Type B pancreatic cell (in vitro differentiated cells): ENCODE measurements around the gene BGN. TPM values are rescaled to one million over a fixed set of nuclear protein-coding genes. Genes with fewer than 3 reads are reported as not detected.

Experiments
- DNase-seq: peaks from one replicate; pipeline ENCODE4 v3.0.0; 2021; ENCODE audit warnings: mixed read lengths; ENCODE audit not compliant: unreplicated experiment; ENCODE audit errors: extremely low spot score
- H3K27ac Mint-ChIP-seq: 2 replicates; pipeline ENCODE4 v1.8.0; 2021; ENCODE audit warnings: mild to moderate bottlenecking, mixed read lengths
- H3K27me3 Mint-ChIP-seq: 2 replicates; pipeline ENCODE4 v1.8.0; 2021; ENCODE audit warnings: mixed read lengths
- H3K36me3 Mint-ChIP-seq: 2 replicates; pipeline ENCODE4 v1.8.0; 2021; ENCODE audit warnings: mixed read lengths
- H3K4me1 Mint-ChIP-seq: one replicate; pipeline ENCODE4 v1.8.0; 2021; ENCODE audit warnings: mixed read lengths; ENCODE audit not compliant: unreplicated experiment
- H3K4me3 Mint-ChIP-seq: 2 replicates; pipeline ENCODE4 v1.8.0; 2021; ENCODE audit warnings: mild to moderate bottlenecking, mixed read lengths
- H3K9me3 Mint-ChIP-seq: 2 replicates; pipeline ENCODE4 v1.8.0; 2021; ENCODE audit warnings: mixed read lengths
- CTCF ChIP-seq: fragments of 200-600 bp; sonication (generic); conservative IDR thresholded peaks from 2 replicates; pipeline ENCODE4 v1.5.0; 2021; ENCODE audit warnings: antibody characterized with exemption, mild to moderate bottlenecking
- total RNA-seq: library from RNA; stranded (reverse); gene quantifications from 2 replicates; pipeline ENCODE4 v1.2.1, GENCODE V29; 2021; ENCODE audit warnings: low replicate concordance

BGN gene
- total RNA-seq, 1 donor from 2014 or later, result 29.6 TPM

- Mint-ChIP-seq H3K27ac (no peak overlapping the region), H3K4me3 (no peak overlapping the region), H3K27me3 (no peaks in the 10 kb centered on the region), H3K36me3 (peaks cover 8% of the 10 kb centered on the region), H3K4me1 (peaks cover 5% of the 10 kb centered on the region), H3K9me3 (no peaks in the 10 kb centered on the region)
- TF ChIP-seq CTCF, result no peak
- no peak for DNase-seq
Observed at GRCh38 chrX:153498453-153498852, 3.7 kb downstream of the BGN start.

GRCh38 chrX:153499341-153499740, 4.6 kb downstream of the BGN start:
- no peaks in the 10 kb centered on the region for H3K4me1 Mint-ChIP-seq
- DNase-seq, result no peak
- no peak overlapping the region for H3K4me3 Mint-ChIP-seq

GRCh38 chrX:153499876-153500275, 5.1 kb downstream of the BGN start:
- Mint-ChIP-seq H3K36me3 (peaks cover 8% of the 10 kb centered on the region), H3K27ac (no peak overlapping the region), H3K4me1 (no peaks in the 10 kb centered on the region), H3K9me3 (no peaks in the 10 kb centered on the region), H3K27me3 (no peaks in the 10 kb centered on the region), H3K4me3 (no peak overlapping the region)
- no peak for DNase-seq
- TF ChIP-seq CTCF, result no peak

More at GRCh38 chrX:153499341-153499740, 4.6 kb downstream of the BGN start:
- no peaks in the 10 kb centered on the region for H3K27me3 Mint-ChIP-seq
- no peak overlapping the region for H3K27ac Mint-ChIP-seq
- peaks cover 8% of the 10 kb centered on the region for H3K36me3 Mint-ChIP-seq
- TF ChIP-seq CTCF, result no peak
- H3K9me3 Mint-ChIP-seq, result no peaks in the 10 kb centered on the region

GRCh38 chrX:153500676-153501280, 6.0 kb downstream of the BGN start:
- DNase-seq, result no peak
- Mint-ChIP-seq H3K4me3 (no peak overlapping the region), H3K36me3 (peaks cover 8% of the 10 kb centered on the region), H3K27me3 (no peaks in the 10 kb centered on the region), H3K4me1 (no peaks in the 10 kb centered on the region), H3K27ac (no peak overlapping the region), H3K9me3 (no peaks in the 10 kb centered on the region)
- no peak for TF ChIP-seq CTCF

GRCh38 chrX:153501530-153501929, 6.8 kb downstream of the BGN start:
- Mint-ChIP-seq H3K4me1 (no peaks in the 10 kb centered on the region), H3K4me3 (no peak overlapping the region), H3K9me3 (no peaks in the 10 kb centered on the region), H3K36me3 (peaks cover 8% of the 10 kb centered on the region), H3K27ac (no peak overlapping the region), H3K27me3 (no peaks in the 10 kb centered on the region)
- DNase-seq, result no peak
- TF ChIP-seq CTCF, result no peak

- Mint-ChIP-seq H3K27me3 (no peaks in the 10 kb centered on the region), H3K27ac (no peak overlapping the region), H3K9me3 (no peaks in the 10 kb centered on the region), H3K4me1 (no peaks in the 10 kb centered on the region), H3K4me3 (no peak overlapping the region), H3K36me3 (peaks cover 8% of the 10 kb centered on the region)
- DNase-seq, result no peak
- no peak for TF ChIP-seq CTCF
Observed at GRCh38 chrX:153502131-153502530, 7.4 kb downstream of the BGN start.
